Measurements from ENCODE around the gene ASB11.
"Not testable (repeated sequence)": the region's sequence is repeated elsewhere in the genome, so short reads cannot be mapped to it uniquely, and the experiment has no call there.

Gene ASB11, protein sequence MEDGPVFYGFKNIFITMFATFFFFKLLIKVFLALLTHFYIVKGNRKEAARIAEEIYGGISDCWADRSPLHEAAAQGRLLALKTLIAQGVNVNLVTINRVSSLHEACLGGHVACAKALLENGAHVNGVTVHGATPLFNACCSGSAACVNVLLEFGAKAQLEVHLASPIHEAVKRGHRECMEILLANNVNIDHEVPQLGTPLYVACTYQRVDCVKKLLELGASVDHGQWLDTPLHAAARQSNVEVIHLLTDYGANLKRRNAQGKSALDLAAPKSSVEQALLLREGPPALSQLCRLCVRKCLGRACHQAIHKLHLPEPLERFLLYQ

DNA sequence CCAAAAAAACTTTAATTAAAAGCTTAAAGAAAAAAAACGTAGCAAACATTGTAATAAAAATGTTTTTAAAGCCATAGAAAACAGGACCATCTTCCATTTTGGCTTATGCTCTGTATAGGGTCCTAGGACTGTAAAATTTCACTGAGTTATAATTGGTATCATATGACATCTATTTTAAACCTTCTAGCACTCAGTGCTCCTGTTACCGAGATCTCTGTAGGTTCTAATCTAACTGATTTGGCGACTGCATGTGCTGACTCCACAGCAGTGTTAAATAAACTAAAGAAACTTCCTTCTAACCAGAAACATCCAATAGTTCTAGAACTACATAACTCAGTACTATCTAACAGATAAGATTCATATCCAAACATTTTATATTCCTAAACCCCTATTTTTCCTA, at the start of gene ASB11:
Gene ASB11 (minus strand): TSS at position 132 of the 400 bp plus-strand sequence. CDS start 35 bp downstream, at position 97.
- DNase-seq = no peak

DNA sequence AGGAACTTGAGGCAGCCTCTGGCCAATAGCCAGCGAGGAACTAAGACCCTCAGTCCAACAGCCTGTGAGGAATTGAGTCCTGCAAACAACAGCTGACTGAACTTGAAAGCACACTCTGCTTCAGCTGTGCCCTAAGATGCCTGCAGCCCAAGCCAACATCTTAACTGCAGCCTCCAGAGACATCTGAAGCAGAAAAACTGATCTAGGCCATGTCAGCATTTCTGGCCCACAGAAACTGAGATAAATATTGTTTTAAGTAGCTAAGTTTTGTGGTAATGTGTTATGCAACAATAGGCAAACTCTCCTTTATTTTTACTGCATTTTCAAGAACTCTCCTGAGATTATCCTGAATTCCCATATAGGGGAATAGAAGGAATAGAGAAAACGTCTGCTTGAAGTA, 44.3 kb upstream of the ASB11 start:
- no peak for DNase-seq

DNA sequence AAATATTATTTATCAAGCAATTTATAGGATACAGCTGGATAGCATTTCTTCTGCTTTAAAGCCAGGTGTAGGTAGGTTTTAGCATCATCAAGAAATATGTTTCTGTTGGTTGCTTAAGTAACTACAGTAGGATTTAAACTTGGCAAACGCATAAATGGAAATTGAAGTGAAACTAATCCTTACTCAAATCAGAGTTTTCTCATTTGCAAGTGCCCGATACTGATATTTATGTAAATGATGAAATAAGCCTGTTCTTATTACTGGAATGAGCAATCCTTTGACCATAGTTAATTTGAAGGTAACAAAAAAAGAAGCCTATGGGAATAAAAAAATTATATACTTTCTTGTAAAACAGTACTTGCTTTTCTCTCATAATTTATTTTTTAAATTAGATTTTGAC, 43.1 kb upstream of the ASB11 start:
- no peak for DNase-seq

DNA sequence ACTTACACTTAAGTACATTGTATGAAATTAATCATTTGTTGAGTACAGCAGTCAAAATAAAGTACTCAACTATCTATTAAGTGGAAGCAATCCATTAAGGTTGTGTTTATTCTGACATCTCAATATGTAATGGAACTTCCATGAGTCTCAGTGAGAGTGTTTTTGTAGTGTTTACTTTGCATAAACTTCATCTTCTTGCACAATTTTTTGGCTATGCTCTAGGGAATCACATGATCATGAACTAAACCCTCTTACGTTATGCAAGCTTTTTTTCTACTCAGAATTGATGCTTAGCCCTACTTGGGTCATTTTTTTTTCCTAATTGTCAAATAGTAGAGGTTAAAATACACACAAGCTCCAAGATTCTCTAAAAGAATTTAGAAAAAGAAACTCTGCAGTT, 41.0 kb upstream of the ASB11 start:
- no peak for DNase-seq

DNA sequence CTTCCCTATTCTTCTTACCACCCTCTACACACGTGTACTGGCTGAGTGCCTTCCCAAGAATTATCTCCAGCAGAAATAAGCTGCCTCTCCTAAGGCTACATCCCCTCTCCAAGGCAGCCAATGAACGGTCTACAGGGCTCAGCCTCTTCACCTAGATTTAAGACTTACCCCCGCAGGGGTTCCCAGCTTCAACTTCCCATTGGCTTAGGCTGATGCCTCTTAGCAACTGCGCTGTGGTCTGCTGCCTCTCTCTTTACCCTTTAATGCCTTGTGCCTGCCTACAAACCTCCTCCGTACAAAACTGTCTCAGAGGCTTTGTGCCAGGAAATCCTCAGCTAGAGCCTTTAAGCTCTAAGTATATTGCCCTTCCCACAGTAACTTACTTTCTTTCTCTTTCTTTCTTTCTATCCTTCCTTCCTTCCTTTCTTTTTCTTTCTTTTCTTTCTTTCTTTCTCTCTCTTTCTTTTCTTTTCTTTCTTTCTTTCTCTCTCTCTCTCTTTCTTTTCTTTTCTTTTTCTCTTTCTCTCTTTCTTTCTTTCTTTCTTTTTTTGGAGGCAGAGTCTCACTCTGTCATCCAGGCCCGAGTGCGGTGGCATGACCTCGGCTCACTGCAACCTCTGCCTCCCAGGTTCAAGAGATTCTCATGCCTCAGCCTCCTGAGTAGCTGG, 35.0 kb upstream of the ASB11 start:
- DNase-seq = no peak

DNA sequence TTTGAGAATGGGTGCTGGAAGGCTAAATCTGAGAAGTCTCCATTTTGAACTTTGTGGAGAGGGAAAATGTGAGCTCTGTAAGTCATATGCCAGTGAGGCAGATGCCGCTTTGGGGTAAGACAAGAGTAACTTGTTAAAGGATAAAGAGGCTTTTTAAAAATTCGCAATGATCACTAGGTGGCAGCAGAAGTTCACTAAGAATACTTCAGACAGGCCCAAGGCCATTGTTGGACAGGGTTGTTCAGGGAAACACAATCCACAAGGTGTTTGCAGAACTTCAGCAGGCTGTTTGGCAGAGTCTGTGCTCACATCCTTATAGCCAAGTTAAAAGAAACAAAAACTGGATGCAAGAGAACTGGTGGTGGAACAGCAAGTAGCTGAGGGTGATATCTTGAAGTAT, 33.6 kb upstream of the ASB11 start:
- peak; percentile 77 for DNase-seq

DNA sequence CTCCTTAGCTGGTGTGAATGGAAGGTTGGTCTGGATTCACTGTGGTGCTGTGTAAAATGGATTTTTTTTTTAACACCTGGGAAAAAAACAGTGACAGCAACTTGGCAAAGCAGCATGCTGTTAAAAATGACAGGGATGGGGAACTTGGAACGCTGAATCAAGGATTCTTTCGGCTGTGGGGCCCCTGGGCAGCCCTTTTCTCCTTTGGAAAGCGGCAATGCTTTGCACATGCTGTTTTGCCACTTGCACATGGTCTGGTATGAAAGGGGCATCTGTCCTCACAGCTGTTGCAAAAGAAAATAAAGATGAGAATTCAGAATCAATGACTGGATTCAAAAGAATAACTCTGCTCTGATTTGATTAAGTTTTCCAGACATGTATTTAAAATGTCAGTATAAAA, 30.5 kb upstream of the ASB11 start:
- DNase-seq = no peak

DNA sequence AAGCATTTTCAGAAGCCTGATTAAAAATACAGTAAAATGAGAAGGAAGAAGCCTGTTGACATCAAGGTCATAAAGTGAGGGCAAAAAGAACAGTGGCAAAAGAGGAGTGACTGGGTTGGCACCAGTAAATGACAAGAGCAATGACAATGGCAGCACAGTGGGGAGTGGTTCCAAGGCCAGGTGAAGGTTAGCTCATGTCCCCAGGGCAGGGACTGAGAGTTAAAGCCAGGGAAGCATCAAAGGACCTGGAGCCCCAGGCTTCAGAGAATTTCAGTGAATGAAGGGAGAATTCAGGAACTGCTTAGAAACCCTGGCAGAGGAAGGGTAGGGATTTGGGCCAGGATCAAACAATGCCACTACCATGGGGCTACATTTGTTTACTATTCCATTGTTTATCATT, 28.7 kb upstream of the ASB11 start:
- DNase-seq = no peak

DNA sequence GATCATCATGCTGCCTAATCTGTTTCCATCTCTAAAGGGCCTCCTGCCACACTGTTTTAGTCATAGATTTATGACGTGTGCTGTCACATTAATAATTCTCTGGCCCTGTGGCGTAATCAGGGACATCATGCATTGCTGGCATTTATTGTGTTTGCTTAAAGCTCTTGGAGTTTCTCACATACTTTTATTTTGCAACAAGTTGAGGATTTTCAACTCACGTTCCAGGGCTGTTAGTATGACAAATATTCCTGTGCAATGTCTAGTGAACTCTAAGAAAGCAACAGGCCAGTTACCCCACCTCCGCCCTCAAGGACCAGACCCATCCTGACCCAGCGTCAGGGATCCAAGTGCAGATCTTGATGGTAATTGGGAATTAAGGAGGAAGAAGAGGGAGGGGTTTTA, 27.6 kb upstream of the ASB11 start:
- no peak for DNase-seq

DNA sequence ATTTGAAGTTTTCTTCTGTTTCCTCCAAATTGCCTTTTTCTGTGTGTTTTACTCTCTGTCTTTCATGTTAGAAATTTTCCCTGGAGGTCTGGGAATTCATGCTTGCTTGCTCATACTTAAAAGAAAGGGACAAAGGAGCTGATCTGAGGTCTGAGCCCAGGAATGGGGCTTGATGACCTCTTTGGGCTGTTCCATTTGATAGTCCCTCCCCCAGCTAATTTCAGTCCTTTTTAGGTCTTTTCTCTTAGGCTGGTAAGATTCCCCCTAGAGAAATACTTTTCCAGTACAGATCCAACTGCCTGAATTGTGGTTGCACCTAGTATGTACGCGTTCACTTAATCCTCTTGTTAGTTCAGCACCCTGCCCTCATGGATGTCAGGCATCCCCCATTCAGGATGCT, 25.4 kb upstream of the ASB11 start:
- no peak for DNase-seq

DNA sequence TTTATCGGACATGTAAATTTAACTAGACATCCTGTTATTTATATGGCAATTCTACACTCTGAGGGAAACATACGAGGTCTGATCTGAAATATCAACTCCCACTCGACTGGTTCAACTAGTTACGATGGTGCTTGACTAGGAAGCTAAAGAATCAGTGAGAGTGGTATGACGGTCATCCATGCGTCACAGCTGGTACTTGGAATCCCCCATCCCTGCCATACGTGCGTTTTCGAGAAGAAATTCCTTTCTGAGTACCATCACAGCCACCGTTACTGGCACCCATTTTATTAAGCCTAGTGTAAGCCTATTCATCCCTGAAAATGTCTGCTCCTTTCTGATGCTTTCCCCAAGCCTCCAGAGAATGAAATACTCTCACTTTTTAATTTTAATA, 20.6 kb upstream of the ASB11 start:
- DNase-seq = no peak

DNA sequence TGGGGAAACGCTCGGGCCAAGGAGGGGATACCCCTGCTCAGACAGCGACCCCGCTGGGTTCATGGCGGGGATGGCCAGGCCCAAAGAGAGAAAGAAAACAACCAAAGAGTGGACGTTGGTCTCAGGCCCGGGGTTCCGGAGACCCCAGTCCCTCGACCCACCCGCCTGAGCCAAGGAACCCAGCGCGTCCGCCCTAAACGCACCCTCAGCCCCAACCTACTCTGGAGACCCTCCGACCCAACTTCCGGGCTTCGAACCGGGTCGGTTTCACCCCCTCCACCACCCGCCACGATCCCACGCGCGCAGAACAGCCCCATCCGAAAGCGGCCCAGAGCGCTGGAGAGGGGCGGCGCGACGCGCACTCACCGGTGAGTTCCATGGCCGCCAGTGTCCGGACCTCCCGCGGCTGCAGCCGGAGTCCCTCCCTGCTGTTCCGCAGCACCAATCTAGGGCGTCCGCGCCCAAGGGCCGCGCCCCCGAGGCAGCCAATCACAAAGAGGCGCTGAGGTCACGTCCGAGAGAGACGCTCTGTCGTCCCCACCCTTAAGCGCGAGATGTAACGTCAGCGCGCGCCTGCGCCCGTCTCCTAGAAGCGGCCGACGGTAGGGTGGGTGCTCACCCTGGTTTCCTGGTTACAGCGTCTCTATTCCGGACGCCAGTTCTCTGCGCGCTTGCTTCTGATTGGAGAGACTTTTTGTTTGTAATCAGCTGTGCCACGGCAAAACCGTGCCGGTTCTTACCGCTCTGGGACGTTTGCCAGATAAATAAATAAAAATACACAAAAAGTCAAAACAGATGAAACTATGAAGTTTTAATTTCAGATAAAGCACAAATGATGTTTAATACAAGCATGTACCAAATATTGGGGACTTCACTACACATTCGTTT, 19.9 kb upstream of the ASB11 start, which contains the start of gene PIGA:
Gene PIGA (minus strand): TSS at position 389 of the 888 bp plus-strand sequence. CDS start 3,593 bp downstream, outside the sequence.
- DNase-seq = peak; percentile 74

DNA sequence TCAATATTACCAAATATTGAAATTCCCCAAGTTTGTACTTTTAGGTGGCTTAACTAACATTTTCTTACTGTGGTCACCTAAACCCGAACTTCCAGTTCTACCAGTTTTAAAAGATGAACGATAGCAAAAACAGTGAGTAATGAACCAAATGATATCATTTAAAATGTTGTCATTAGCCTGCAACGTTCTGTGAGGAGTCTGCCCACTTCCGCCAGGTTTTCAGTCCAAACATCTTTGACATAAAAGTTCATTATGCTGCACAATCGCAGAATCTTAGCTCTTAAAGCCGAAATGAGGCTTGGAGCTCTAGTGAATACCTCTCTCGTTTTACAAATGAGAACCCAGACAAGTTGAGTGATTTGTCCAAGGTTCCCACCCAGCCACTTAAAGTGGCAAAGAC, 19.1 kb upstream of the ASB11 start:
- no peak for DNase-seq

DNA sequence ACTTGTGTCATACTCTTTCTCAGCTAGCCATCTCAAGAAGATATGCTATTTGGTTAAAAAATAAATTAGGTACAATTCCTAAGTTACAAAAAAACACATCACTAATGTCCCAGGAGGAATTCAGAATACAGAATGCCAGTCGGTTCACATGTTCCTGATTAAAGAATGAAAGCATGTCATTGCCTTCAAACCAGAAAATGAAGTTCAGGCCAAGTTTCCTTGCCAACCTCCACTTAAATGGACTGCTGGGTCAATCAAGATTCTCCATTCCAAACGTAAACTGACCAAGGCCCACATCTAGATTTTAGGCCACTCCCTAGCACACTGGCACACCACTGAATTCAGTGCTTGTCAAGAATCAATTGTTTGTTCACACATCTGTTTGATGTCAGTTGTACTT, 13.4 kb upstream of the ASB11 start:
- DNase-seq = no peak

DNA sequence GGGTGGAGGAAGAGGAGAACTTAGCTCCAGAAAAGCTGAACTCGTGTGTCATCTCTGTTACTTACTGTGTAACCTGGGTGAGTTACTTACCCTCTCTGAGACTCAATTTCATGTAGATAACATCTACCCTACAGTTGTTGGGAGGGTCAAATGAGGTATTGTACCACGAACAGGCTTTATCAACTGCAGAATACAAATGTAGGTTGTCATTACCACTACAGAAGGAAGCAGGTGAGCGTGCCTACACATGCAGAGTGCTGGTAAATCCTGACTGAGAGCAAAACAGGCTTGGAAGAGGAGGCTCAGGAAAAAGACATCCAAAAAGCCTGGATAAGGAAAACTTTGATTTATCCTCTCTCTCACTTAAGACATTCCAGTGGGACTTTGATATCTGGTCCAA, 12.7 kb upstream of the ASB11 start:
- no peak for DNase-seq

DNA sequence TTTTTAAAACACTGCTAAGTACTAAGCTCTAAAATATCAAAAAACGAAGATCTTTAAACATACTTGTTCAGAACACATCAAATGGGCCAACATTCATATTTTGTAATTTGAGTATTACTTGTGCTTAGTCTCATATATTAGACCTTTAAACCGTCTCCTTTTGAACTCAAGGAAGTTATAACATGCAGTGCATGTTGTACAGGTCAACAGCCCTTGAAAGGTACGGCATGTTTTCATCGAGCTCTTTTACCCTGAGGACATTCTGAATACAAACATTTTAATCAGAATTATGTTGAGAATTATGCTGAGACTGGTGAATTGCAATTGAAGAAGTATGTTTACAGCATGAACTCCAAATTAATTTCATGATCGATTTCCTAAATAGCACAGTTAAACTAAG, 7.0 kb upstream of the ASB11 start:
- no peak for DNase-seq

DNA sequence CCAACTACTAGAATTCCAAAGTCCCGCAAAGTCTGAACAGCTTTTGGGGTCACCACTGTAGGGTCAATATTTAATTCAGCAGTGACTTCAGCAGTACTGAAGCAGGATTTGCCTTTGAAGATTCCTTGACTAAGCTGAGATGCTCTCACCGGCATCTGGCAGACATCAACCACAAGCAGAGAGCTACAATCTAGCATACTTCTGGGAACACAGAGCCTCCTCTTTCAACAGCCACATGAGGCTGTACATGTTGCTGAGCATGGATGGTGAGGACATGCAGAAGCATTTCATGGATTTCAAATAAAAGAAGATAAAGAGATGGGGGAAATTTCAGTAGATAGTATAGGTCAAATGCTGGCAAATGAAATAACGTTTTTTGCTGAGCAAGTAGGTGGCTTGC, 6.6 kb upstream of the ASB11 start:
- DNase-seq = no peak

DNA sequence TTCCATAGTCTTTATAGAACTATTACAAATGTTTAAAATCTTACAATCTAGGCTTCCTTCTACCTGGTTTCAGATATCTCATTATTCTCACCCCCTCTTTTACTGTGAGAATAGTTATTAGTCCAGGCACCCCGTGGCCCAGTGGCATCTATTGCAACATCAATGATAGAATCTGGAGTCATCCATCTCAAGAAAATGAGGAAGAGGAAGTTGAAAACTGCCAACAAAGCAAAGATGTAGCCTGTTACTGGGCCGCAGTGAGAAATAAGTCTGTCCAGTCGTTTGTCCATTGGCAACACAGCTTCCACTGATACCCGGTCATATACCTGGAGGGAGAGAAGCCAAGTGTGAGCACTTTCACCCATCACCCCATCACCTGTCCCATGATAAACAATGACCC, 6.0 kb upstream of the ASB11 start:
- no peak for DNase-seq

DNA sequence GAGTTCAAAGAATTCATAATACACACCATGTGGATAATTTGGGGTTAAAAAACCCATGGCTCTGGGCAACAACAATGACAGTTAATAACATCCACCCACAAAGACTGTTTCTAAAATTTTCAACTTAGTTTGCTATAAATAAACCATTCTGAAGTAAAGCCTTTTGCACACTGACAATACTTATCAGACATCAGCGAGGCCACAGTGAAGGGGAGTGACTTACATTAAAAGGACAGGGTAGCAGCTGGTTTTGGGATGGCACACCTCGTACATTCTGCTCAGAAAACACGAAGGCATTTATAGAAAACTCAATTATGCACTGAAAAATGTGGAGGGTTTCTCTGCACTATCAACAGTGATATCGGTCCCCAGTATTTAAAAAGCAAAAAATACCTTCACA, 4.9 kb upstream of the ASB11 start:
- no peak for DNase-seq

DNA sequence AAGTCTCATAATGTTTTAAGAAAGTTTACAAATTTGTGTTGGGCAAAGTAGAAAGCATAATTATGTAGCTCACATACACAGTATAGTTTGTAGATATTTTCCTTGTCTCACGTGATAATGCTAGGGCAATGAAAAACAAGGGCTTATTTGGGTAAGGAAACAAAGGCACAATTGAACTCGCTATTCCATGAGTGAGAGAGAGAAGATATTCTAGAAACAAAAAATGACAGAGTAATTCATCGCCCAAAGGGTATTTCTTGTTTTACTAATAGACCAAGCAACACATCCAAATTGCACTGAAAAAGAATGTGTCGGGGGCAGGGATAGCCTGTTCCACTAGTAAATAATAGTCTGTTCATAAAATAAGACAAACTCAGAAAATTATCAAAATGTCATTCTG, 3.6 kb upstream of the ASB11 start:
- no peak for DNase-seq

DNA sequence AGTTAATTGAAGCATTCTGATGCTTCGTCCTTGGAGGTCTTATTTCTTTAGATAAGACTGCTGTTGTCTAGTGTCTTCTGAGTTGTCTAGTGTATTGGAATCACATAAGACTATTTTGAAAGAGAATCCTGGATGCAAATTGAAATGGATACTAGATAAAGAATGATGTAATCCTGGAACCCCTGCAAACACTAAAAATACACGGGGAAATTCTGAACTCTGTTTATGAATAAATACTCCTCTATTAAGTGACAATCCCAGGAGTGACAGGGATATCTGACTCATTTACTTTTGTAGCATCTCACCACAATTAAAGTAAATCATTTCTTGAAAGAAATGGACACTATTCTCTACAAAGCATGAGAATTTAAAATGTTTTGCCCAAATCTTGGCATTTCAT, 968 bp downstream of the ASB11 start:
- DNase-seq = no peak

DNA sequence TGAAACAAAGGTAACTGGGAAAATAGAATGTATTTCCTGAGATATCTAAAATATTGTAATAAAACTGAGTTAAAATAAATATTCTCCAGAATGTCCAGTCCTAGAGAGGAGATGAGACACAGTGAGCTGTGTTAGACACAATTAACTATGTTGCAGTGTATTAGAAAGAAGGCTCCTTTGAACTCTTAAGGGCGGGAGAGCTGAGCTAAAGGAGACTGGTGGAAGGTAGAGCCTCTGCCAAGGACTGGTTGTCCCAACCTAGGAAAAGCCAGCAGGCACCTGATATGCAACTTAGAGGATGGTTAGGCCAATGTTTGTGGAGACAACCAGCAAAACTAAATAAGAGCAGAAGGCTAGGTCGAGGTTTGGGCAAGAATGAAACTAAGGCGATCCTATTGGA, 4.3 kb downstream of the ASB11 start:
- no peak for DNase-seq

DNA sequence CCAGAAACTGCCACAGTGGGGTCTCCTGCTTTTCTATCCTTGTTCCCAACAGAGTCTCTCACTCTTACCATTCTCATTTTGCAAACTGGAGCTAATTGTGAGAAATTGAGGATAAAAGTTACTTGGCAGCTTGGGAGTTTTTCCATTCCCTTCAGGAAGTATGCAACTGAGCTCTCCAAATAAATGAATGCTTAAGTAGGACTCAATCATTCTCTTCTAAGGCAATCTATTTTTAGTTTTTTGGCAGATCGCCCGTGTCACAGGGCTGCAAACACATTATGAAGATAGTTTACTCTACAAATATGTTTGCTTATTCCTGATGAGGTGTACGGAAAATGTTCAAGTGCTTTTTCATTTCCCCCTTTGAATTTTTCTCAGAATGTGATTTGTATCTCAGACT, 5.3 kb downstream of the ASB11 start:
- no peak for DNase-seq

DNA sequence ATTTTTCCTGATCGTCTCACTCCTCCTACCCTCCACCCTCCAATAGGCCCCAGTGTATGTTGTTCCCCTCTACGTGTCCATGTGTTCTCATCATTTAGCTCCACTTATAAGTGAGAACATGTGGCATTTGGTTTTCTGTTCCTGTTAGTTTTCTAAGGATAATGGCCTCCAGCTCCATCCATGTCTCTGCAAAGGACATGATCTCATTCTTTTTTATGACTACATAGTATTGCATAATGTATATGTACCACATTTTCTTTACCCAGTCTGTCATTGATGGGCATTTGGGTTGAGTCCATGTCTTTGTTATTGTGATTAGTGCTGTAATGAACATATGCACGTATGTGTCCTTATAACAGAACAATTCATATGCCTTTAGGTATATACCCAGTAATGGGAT, 9.5 kb downstream of the ASB11 start:
- not testable (repeated sequence) for DNase-seq

Measured in NCI-H1694 (cell line).